ENCODE results near the gene NEXMIF. TPM values are rescaled to one million over a fixed set of nuclear protein-coding genes. Genes with fewer than 3 reads are reported as not detected.

NEXMIF gene
- total RNA-seq, 1 donor from 2014 or later = 2.9 TPM

DNA sequence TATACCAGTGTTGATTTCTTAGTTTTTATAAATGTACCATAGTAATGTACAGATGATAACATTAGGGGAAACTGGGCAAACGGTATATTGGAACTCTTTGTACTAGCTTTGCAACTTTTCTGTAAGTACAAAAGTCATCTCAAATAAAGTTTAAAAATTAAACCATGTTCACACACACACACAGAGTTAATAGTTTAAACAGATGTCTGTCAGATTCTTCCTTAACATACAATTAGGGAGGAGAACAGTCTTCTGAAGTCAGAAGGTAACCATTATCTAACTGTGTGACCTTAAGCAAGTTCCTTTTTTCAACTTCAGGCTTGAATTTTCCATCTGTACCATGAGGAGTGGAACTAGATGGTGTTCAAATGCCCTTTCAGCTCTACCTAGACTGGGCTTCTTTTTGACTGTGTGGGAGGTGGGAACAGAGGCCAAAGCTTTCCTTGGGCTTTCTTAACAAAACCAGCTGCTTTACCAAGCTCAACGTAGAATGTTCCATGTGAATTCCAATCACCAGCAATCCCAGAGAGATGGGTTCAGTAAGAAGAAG is 127.8 kb downstream of the NEXMIF start:
- Mint-ChIP-seq H3K4me1 (ENCODE audit: low read depth, unreplicated experiment) (no peaks in the 10 kb centered on the region), H3K4me3 (ENCODE audit: unreplicated experiment) (no peak overlapping the region), H3K27ac (ENCODE audit: unreplicated experiment) (no peak overlapping the region), H3K27me3 (ENCODE audit: unreplicated experiment) (peaks cover 2% of the 10 kb centered on the region), H3K9me3 (ENCODE audit: unreplicated experiment) (peaks cover 3% of the 10 kb centered on the region), H3K36me3 (ENCODE audit: unreplicated experiment) (no peaks in the 10 kb centered on the region)
- TF ChIP-seq, protein P1, sequence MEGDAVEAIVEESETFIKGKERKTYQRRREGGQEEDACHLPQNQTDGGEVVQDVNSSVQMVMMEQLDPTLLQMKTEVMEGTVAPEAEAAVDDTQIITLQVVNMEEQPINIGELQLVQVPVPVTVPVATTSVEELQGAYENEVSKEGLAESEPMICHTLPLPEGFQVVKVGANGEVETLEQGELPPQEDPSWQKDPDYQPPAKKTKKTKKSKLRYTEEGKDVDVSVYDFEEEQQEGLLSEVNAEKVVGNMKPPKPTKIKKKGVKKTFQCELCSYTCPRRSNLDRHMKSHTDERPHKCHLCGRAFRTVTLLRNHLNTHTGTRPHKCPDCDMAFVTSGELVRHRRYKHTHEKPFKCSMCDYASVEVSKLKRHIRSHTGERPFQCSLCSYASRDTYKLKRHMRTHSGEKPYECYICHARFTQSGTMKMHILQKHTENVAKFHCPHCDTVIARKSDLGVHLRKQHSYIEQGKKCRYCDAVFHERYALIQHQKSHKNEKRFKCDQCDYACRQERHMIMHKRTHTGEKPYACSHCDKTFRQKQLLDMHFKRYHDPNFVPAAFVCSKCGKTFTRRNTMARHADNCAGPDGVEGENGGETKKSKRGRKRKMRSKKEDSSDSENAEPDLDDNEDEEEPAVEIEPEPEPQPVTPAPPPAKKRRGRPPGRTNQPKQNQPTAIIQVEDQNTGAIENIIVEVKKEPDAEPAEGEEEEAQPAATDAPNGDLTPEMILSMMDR (IDR thresholded peaks at IDR 0.05; ENCODE audit: partially characterized antibody, unreplicated experiment) = no peak
- no peak for DNase-seq

DNA sequence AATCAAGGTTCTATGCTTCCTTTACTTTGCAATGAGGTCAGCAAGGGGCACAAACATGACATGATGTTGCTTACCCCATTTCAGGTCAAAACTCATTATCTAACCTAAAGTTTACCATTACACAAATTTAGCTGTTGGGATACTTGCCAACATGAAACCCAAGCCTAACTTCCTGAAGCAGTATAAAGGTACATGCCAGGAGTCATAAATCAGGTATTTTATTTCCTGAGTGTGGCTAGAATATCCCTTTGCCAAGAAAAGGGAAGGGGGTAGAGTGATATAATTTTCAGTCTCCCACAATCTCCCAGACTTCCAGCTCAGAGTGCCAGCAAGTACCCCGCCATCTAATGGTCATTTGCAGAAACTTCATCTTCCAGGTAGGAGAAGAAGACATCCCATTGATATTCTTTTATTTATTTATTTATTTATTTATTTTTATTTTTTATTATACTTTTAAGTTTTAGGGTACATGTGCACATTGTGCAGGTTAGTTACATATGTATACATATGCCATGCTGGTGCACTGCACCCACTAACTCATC is 136.6 kb downstream of the NEXMIF start:
- Mint-ChIP-seq H3K36me3 (ENCODE audit: unreplicated experiment) (no peaks in the 10 kb centered on the region), H3K27me3 (ENCODE audit: unreplicated experiment) (no peaks in the 10 kb centered on the region), H3K9me3 (ENCODE audit: unreplicated experiment) (no peaks in the 10 kb centered on the region), H3K4me1 (ENCODE audit: low read depth, unreplicated experiment) (no peaks in the 10 kb centered on the region), H3K27ac (ENCODE audit: unreplicated experiment) (no peak overlapping the region), H3K4me3 (ENCODE audit: unreplicated experiment) (no peak overlapping the region)
- TF ChIP-seq, protein P1 (IDR thresholded peaks at IDR 0.05; ENCODE audit: partially characterized antibody, unreplicated experiment) = no peak
- no peak for DNase-seq

DNA sequence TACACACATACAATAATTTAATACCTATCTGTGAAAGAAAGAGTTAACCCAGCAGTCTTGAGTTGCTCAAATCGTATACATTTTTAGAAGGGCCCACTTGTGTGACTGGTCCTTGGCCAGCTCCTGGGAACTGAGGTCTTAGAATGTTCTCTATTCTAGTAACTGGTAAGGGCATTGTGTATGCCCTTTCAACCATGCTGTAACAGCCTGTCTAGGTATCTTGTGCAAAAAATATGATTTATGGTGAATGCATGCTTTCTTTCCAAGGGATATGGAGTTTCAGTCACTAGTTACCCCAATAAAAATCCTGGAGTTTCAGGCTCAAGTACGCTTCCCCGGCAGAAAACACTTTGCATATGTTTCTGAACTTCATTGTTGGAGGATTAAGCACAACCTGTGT is 140.6 kb downstream of the NEXMIF start:
- no peaks in the 10 kb centered on the region for H3K36me3 Mint-ChIP-seq (ENCODE audit: unreplicated experiment)
- H3K4me1 Mint-ChIP-seq (ENCODE audit: low read depth, unreplicated experiment) = no peaks in the 10 kb centered on the region
- TF ChIP-seq, protein P1 (IDR thresholded peaks at IDR 0.05; ENCODE audit: partially characterized antibody, unreplicated experiment) = no peak
- H3K4me3 Mint-ChIP-seq (ENCODE audit: unreplicated experiment) = no peak overlapping the region
- H3K9me3 Mint-ChIP-seq (ENCODE audit: unreplicated experiment) = no peaks in the 10 kb centered on the region
- no peak overlapping the region for H3K27ac Mint-ChIP-seq (ENCODE audit: unreplicated experiment)
- H3K27me3 Mint-ChIP-seq (ENCODE audit: unreplicated experiment) = no peaks in the 10 kb centered on the region
- no peak for DNase-seq

DNA sequence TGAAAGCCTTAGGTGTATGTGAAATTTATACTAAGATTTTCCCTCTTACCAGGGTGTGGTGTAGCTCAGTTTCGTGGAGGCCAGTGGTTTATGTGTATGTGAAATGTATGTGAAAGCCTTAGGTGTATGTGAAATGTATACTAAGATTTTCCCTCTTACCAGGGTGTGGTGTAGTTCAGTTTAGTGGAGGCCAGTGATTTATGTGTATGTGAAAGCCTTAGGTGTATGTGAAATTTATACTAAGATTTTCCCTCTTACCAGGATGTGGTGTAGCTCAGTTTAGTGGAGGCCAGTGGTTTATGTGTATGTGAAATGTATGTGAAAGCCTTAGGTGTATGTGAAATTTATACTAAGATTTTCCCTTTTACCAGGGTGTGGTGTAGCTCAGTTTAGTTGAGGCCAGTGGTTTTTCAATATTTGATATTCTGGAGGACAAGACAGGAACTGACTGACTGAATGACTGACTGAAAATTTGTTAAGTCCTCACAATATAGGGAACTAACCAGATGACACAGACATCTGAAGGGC is 143.7 kb downstream of the NEXMIF start:
- Mint-ChIP-seq H3K4me3 (ENCODE audit: unreplicated experiment) (no peak overlapping the region), H3K27me3 (ENCODE audit: unreplicated experiment) (no peaks in the 10 kb centered on the region), H3K9me3 (ENCODE audit: unreplicated experiment) (no peaks in the 10 kb centered on the region), H3K36me3 (ENCODE audit: unreplicated experiment) (no peaks in the 10 kb centered on the region), H3K27ac (ENCODE audit: unreplicated experiment) (no peak overlapping the region), H3K4me1 (ENCODE audit: low read depth, unreplicated experiment) (no peaks in the 10 kb centered on the region)
- no peak for DNase-seq
- TF ChIP-seq, protein P1 (IDR thresholded peaks at IDR 0.05; ENCODE audit: partially characterized antibody, unreplicated experiment) = no peak

DNA sequence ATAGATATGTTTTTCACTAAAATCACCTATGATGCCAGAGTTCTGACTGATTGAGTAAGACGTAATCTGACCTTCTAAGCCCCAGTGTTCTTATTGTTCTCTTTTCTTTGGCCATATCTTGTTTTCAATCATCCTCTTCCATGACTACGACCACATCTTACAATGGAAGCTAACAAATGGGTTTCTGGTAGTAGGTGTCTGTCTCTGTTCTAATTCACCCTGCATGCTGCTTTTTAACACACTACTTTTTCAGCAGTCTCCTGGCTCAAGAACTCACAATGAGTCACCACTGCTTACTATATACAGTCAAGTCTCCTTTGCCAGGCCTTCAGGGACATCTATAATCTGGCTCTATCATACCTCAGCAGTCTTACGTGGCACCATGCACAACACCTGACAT is 146.1 kb downstream of the NEXMIF start:
- H3K27ac Mint-ChIP-seq (ENCODE audit: unreplicated experiment) = no peak overlapping the region
- no peak for DNase-seq
- TF ChIP-seq, protein P1 (IDR thresholded peaks at IDR 0.05; ENCODE audit: partially characterized antibody, unreplicated experiment) = no peak
- no peaks in the 10 kb centered on the region for H3K27me3 Mint-ChIP-seq (ENCODE audit: unreplicated experiment)
- H3K9me3 Mint-ChIP-seq (ENCODE audit: unreplicated experiment) = no peaks in the 10 kb centered on the region
- H3K4me1 Mint-ChIP-seq (ENCODE audit: low read depth, unreplicated experiment) = no peaks in the 10 kb centered on the region
- H3K36me3 Mint-ChIP-seq (ENCODE audit: unreplicated experiment) = no peaks in the 10 kb centered on the region
- H3K4me3 Mint-ChIP-seq (ENCODE audit: unreplicated experiment) = no peak overlapping the region

Measured in glutamatergic neuron (in vitro differentiated cells).